ENCODE measurements around the gene CAPN8.

CAPN8 gene

DNA sequence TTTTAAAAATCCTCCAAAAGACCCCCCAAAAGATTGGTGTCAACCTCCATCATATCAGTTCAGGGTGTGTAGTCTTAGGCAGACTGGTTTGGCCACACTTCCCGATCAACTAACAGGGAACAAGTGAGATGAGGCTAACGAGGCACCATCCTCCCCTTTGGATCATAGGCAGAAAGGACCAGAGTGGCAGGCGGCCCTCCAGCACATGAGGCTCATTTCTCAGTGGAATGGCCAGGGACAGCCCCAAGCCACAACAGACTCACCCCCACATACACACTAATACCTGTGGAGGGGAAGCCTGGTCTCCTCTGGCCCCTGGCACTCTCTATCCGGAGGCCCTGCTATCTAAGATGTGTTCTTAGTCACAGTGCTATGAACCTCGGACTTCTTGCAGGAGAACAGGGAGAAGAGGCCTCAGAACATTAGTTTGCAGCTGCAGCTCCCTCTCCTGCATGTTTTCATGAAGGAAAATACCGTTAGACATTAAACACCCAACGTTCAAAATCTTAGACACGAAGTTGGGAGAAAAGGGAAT, 29.6 kb upstream of the CAPN8 start:
- peaks cover 7% of the 10 kb centered on the region for H3K27me3 Mint-ChIP-seq (ENCODE audit: low read depth, poor library complexity)
- no peak for DNase-seq
- TF ChIP-seq, protein P1, sequence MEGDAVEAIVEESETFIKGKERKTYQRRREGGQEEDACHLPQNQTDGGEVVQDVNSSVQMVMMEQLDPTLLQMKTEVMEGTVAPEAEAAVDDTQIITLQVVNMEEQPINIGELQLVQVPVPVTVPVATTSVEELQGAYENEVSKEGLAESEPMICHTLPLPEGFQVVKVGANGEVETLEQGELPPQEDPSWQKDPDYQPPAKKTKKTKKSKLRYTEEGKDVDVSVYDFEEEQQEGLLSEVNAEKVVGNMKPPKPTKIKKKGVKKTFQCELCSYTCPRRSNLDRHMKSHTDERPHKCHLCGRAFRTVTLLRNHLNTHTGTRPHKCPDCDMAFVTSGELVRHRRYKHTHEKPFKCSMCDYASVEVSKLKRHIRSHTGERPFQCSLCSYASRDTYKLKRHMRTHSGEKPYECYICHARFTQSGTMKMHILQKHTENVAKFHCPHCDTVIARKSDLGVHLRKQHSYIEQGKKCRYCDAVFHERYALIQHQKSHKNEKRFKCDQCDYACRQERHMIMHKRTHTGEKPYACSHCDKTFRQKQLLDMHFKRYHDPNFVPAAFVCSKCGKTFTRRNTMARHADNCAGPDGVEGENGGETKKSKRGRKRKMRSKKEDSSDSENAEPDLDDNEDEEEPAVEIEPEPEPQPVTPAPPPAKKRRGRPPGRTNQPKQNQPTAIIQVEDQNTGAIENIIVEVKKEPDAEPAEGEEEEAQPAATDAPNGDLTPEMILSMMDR (IDR thresholded peaks at IDR 0.05): no peak

DNA sequence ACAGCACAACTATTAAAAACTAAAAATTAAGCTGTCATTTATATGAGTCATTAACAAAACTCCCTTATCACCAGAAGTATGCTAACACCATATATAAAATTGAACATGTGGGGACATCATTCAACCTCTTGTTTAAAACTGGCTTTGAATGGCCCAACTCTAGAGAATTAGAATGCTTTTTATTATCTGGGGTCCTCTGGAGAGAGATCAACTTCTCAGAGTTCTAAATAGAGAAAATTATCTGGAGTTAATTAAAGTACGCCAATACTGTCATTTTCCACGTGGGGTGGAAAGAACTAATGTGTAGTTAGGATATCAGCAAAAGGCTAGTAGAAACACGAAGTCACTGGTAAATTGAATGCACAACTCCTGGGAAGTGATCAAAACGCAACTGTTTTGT, 25.6 kb upstream of the CAPN8 start:
- Mint-ChIP-seq H3K36me3 (ENCODE audit: low read depth) (no peaks in the 10 kb centered on the region), H3K27me3 (ENCODE audit: low read depth, poor library complexity) (peaks cover 15% of the 10 kb centered on the region), H3K4me3 (no peak overlapping the region), H3K9me3 (peaks cover 5% of the 10 kb centered on the region), H3K27ac (no peak overlapping the region), H3K4me1 (no peaks in the 10 kb centered on the region)
- no peak for DNase-seq
- TF ChIP-seq, protein P1 (IDR thresholded peaks at IDR 0.05): no peak

More for the DNA sequence above, 29.6 kb upstream of the CAPN8 start:
- Mint-ChIP-seq H3K36me3 (ENCODE audit: low read depth) (no peaks in the 10 kb centered on the region), H3K4me3 (no peak overlapping the region), H3K9me3 (no peaks in the 10 kb centered on the region), H3K4me1 (peaks cover 1% of the 10 kb centered on the region), H3K27ac (no peak overlapping the region)

DNA sequence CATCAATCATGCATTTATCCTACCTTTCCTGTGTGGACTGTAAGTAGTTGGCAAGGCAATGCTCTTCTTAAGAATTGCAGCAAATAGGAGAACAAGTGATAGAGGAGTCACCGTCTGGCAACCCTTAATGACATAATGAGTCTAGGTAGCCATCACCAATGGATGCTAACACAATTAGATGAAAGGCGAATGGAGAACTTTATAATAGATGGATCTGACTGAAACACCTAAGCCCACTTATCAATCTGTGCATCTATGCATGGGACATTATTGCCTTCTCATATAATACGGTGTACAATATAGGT, 18.9 kb upstream of the CAPN8 start:
- Mint-ChIP-seq H3K36me3 (ENCODE audit: low read depth) (no peaks in the 10 kb centered on the region), H3K4me3 (no peak overlapping the region), H3K27ac (no peak overlapping the region), H3K27me3 (ENCODE audit: low read depth, poor library complexity) (peaks cover 37% of the 10 kb centered on the region), H3K9me3 (peaks cover 5% of the 10 kb centered on the region), H3K4me1 (no peaks in the 10 kb centered on the region)
- no peak for DNase-seq
- TF ChIP-seq, protein P1 (IDR thresholded peaks at IDR 0.05): no peak

DNA sequence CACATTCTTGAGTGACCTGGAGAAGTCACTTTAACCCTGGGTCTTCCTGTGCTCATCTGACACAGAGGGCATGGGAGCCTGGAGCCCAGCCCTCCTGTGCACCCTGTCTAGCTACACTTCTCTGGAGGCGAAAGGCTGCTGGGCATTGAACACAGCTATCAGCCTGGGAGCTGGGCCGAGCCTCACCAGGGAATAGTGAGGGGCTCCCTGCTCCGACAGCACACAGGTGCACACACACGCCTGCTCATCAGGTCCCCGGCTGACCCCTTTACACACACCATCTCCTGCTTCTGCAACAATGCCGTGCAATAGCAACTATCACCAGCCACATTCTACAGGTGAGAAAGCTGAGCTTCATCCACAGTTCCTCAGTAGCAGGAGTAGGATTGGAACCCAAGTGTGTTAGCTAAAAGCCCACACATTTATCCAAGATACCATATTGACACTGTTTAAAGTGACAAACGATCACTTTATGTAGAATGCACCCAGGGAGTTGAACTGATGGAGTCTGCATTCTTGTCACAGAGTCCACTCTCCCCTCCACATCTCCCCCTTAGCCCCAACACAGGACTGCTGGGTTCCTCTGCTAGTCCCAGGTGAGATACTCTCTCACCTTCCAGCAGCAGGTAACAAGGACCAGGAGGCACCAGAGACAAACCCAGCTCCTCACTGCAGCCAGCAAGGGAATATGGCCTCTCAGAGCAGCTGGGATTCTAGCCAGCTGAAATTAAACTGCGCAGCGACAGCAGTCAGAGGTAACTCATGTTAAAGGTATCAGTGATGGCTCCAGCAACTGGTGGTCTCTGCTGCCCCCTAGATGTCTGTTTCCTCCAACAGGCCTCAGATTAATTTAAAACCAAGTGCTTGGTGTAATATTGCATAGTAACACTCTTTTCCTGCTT, 18.3 kb upstream of the CAPN8 start:
- peaks cover 35% of the 10 kb centered on the region for H3K27me3 Mint-ChIP-seq (ENCODE audit: low read depth, poor library complexity)

DNA sequence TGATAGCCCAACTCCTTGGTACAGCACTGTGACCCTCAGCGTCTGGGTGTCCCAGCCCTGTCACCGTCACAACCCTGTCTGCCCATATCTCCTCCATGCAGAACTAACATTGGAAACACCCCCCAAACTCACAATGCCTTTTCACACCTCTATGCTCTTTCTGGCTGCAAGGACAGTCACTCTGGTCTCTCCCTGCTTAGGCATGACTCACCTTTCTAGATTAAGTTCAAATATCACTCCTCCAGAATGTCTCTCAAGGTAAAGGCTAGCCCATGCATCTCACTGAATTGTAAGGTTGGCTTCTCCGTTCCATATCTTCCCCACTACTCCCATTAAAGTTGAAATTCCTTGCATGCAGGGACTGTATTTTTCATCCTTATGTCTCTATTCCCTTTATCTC, 17.0 kb upstream of the CAPN8 start:
- TF ChIP-seq, protein P1 (IDR thresholded peaks at IDR 0.05): no peak
- Mint-ChIP-seq H3K36me3 (ENCODE audit: low read depth) (no peaks in the 10 kb centered on the region), H3K4me3 (no peak overlapping the region), H3K4me1 (no peaks in the 10 kb centered on the region), H3K27ac (no peak overlapping the region), H3K9me3 (peaks cover under 1% of the 10 kb centered on the region), H3K27me3 (ENCODE audit: low read depth, poor library complexity) (peaks cover 32% of the 10 kb centered on the region)
- DNase-seq: no peak

More for the DNA sequence above, 18.3 kb upstream of the CAPN8 start:
- Mint-ChIP-seq H3K27ac (no peak overlapping the region), H3K4me3 (no peak overlapping the region), H3K4me1 (no peaks in the 10 kb centered on the region), H3K36me3 (ENCODE audit: low read depth) (no peaks in the 10 kb centered on the region), H3K9me3 (peaks cover 5% of the 10 kb centered on the region)
- TF ChIP-seq, protein P1 (IDR thresholded peaks at IDR 0.05): peak; percentile 89
- peak; percentile 78 for DNase-seq

DNA sequence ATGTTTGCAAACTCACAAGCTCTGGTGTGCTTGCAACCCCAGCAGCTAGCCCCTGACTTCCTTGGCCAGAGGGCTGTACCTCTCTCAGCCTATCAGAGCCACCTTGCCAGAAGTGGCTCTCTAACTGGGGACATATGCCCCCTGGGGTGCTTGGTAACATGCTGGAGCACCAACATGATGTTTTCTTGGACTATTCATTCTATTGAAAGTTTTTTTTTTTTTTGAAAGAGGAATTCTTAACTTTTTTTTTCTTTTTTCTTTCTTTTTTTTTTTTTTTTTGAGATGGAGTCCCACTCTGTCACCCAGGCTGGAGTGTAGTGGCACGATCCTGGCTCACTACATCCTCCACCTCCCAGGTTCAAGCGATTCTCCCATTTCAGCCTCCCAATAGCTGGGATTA, 14.7 kb upstream of the CAPN8 start:
- Mint-ChIP-seq H3K4me1 (no peaks in the 10 kb centered on the region), H3K36me3 (ENCODE audit: low read depth) (no peaks in the 10 kb centered on the region), H3K9me3 (peaks cover 13% of the 10 kb centered on the region), H3K27ac (no peak overlapping the region), H3K27me3 (ENCODE audit: low read depth, poor library complexity) (peaks cover 28% of the 10 kb centered on the region), H3K4me3 (no peak overlapping the region)
- DNase-seq: no peak
- TF ChIP-seq, protein P1 (IDR thresholded peaks at IDR 0.05): no peak
